ENCODE data around the gene LIPH.

DNA sequence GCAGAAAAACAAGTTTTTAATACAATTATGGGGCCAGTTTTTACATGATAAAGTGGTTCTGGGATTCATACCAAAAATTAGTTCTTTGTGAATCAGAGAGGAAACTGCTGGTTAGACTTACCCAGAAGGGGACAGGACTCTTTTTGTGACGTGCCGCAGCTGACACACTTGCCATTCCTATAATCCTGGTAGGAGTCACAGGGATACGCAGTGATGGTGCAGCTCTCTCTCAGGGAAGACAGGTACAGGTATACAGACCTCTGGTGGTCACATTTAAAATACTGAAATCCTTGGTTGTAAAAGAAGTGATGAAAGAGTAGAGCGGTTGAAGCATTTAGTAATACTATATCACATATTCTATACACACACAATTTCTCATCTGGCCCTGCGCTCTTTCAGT is 33.4 kb downstream of the LIPH start:
- TF ChIP-seq, protein P1, sequence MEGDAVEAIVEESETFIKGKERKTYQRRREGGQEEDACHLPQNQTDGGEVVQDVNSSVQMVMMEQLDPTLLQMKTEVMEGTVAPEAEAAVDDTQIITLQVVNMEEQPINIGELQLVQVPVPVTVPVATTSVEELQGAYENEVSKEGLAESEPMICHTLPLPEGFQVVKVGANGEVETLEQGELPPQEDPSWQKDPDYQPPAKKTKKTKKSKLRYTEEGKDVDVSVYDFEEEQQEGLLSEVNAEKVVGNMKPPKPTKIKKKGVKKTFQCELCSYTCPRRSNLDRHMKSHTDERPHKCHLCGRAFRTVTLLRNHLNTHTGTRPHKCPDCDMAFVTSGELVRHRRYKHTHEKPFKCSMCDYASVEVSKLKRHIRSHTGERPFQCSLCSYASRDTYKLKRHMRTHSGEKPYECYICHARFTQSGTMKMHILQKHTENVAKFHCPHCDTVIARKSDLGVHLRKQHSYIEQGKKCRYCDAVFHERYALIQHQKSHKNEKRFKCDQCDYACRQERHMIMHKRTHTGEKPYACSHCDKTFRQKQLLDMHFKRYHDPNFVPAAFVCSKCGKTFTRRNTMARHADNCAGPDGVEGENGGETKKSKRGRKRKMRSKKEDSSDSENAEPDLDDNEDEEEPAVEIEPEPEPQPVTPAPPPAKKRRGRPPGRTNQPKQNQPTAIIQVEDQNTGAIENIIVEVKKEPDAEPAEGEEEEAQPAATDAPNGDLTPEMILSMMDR (IDR thresholded peaks at IDR 0.05): no peak
- no peak for TF ChIP-seq POLR2A (IDR thresholded peaks at IDR 0.05)

Measured in testis (tissue), 2 donors.